GM19193 (cell line): Measurements from ENCODE around the gene KRT7.

Experiments used
- POLR2A ChIP-seq: IDR thresholded peaks from 4 replicates; pipeline ENCODE4 v1.6.1; 2011; ENCODE audit not compliant: insufficient read depth, insufficient read length; ENCODE audit errors: extremely low read depth

Gene KRT7

GRCh38 chr12:52238207-52238840 lies 5.3 kb downstream of the KRT7 start:
- no peak for TF ChIP-seq POLR2A

GRCh38 chr12:52238916-52239646 lies 6.0 kb downstream of the KRT7 start:
- no peak for TF ChIP-seq POLR2A

GRCh38 chr12:52239767-52240166 lies 6.7 kb downstream of the KRT7 start:
- no peak for TF ChIP-seq POLR2A

GRCh38 chr12:52241205-52241842 lies 8.3 kb downstream of the KRT7 start:
- no peak for TF ChIP-seq POLR2A

- TF ChIP-seq POLR2A, result no peak
These were observed 9.6 kb downstream of the KRT7 start for GRCh38 chr12:52242442-52243258.

GRCh38 chr12:52243259-52243855 lies 10.3 kb downstream of the KRT7 start:
- no peak for TF ChIP-seq POLR2A

GRCh38 chr12:52243856-52244614 lies 11.0 kb downstream of the KRT7 start:
- TF ChIP-seq POLR2A, result peak; percentile 64

- no peak for TF ChIP-seq POLR2A
These were observed 11.6 kb downstream of the KRT7 start for GRCh38 chr12:52244615-52244994.

GRCh38 chr12:52245259-52245961 lies 12.4 kb downstream of the KRT7 start:
- no peak for TF ChIP-seq POLR2A

GRCh38 chr12:52245962-52246569 lies 13.0 kb downstream of the KRT7 start:
- no peak for TF ChIP-seq POLR2A

GRCh38 chr12:52246720-52247621 lies 13.9 kb downstream of the KRT7 start:
- TF ChIP-seq POLR2A, result no peak
